Astrocyte of the cerebellum (primary cell): ENCODE data around the gene SCO1.

ENCODE experiments used
- DNase-seq: peaks from one replicate; pipeline ENCODE4 v3.0.0-alpha.2; 2011; ENCODE audit warnings: low read depth
- H3K4me3 ChIP-seq: 2 replicates; pipeline ENCODE4 v1.5.1; 2011; ENCODE audit warnings: mild to moderate bottlenecking, low read depth, low read length, moderate library complexity
- CTCF ChIP-seq: IDR thresholded peaks from 2 replicates; pipeline ENCODE4 v1.5.1; 2012; ENCODE audit warnings: low read length, low read depth, moderate library complexity, mild to moderate bottlenecking; ENCODE audit errors: missing control alignments
- in situ Hi-C: cut with HindIII; loops from 2 replicates; pipeline ENCODE4 v1.10.0; 2017; ENCODE audit warnings: low sequenced_read_pairs

Gene SCO1

GRCh38 chr17:10624969-10625368, 72.4 kb downstream of the SCO1 start:
- DNase-seq: no peak
- no peak overlapping the region for H3K4me3 ChIP-seq
- TF ChIP-seq CTCF: no peak
- in situ Hi-C loops: loop anchor here (25.0 kb wide), 1 partner anchor 313 kb away; no protein-coding TSS in a partner anchor

- in situ Hi-C loops: loop anchor here (25.0 kb wide), 1 partner anchor 312 kb away; no protein-coding TSS in a partner anchor
- no peak overlapping the region for H3K4me3 ChIP-seq
- TF ChIP-seq CTCF: no peak
- DNase-seq: no peak
These were observed 73.5 kb downstream of the SCO1 start for GRCh38 chr17:10623737-10624338.

GRCh38 chr17:10622617-10623485, 74.5 kb downstream of the SCO1 start:
- TF ChIP-seq CTCF: no peak

More at GRCh38 chr17:10622617-10623485, 74.5 kb downstream of the SCO1 start:
- no peak overlapping the region for H3K4me3 ChIP-seq
- no peak for DNase-seq
- in situ Hi-C loops: loop anchor here (25.0 kb wide), 1 partner anchor 311 kb away; no protein-coding TSS in a partner anchor
